Neural progenitor cell (in vitro differentiated cells): Measurements from ENCODE around the gene PHF2.

ENCODE experiments used
- EZH2 ChIP-seq: fragments of 200-600 bp; sonication (generic); IDR thresholded peaks from 2 replicates; pipeline ENCODE4 v1.6.1; 2017; ENCODE audit warnings: antibody characterized with exemption, mild to moderate bottlenecking, moderate library complexity
- EZH2phosphoT487 ChIP-seq: fragments of 200-600 bp; sonication (generic); IDR thresholded peaks from 2 replicates; pipeline ENCODE4 v1.6.1; 2017; ENCODE audit warnings: antibody characterized with exemption
- TF ChIP-seq, protein P1 (sequence below): fragments of 200-600 bp; sonication (generic); IDR thresholded peaks from 2 replicates; pipeline ENCODE4 v1.5.1; 2017; ENCODE audit warnings: antibody characterized with exemption, mild to moderate bottlenecking

GRCh38 chr9:93592008-93592642 is 15.7 kb downstream of the PHF2 start:
- TF ChIP-seq, protein P1, sequence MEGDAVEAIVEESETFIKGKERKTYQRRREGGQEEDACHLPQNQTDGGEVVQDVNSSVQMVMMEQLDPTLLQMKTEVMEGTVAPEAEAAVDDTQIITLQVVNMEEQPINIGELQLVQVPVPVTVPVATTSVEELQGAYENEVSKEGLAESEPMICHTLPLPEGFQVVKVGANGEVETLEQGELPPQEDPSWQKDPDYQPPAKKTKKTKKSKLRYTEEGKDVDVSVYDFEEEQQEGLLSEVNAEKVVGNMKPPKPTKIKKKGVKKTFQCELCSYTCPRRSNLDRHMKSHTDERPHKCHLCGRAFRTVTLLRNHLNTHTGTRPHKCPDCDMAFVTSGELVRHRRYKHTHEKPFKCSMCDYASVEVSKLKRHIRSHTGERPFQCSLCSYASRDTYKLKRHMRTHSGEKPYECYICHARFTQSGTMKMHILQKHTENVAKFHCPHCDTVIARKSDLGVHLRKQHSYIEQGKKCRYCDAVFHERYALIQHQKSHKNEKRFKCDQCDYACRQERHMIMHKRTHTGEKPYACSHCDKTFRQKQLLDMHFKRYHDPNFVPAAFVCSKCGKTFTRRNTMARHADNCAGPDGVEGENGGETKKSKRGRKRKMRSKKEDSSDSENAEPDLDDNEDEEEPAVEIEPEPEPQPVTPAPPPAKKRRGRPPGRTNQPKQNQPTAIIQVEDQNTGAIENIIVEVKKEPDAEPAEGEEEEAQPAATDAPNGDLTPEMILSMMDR: no peak
- TF ChIP-seq EZH2phosphoT487: no peak
- no peak for TF ChIP-seq EZH2
